Muscle layer of colon (tissue), 2 donors: ENCODE data around the gene KIF22.
A peak's percentile ranks its signal among the peaks of the same experiment; 100 is the strongest.
"Not testable (repeated sequence)": the region's sequence is repeated elsewhere in the genome, so short reads cannot be mapped to it uniquely, and the experiment has no call there.

Source experiments
- H3K27ac ChIP-seq: one replicate; pipeline ENCODE4 v1.7.0; 2013; ENCODE audit warnings: low read depth, mild to moderate bottlenecking, low read length, moderate library complexity
- H3K27me3 ChIP-seq, 2 donors: one replicate each; pipeline ENCODE4 v1.7.0; 2013; ENCODE audit warnings: low read length in 2 of 2, mild to moderate bottlenecking in 2 of 2; ENCODE audit not compliant: insufficient read depth in 2 of 2, control insufficient read depth in 1 of 2
- H3K36me3 ChIP-seq: one replicate; pipeline ENCODE4 v1.7.0; 2013; ENCODE audit warnings: mild to moderate bottlenecking, low read length; ENCODE audit not compliant: insufficient read depth
- H3K4me1 ChIP-seq: one replicate; pipeline ENCODE4 v1.7.0; 2013; ENCODE audit warnings: mild to moderate bottlenecking, low read length; ENCODE audit not compliant: insufficient read depth
- H3K4me3 ChIP-seq, 2 donors: one replicate each; pipeline ENCODE4 v1.7.0; 2013; ENCODE audit warnings: low read length in 2 of 2, low read depth in 1 of 2, mild to moderate bottlenecking in 1 of 2, moderate library complexity in 1 of 2
- H3K9ac ChIP-seq: one replicate; pipeline ENCODE4 v1.7.0; 2013; ENCODE audit warnings: low read length
- H3K9me3 ChIP-seq: one replicate; pipeline ENCODE4 v1.7.0; 2013; ENCODE audit warnings: mild to moderate bottlenecking, low read length
- donor health status: abdominal sarcoma.
- donor health status: Adenocarcinoma of cecum.

KIF22 gene

GRCh38 chr16:29790183-29790948, at the start of gene KIF22:
Gene KIF22, plus strand, starts transcription at chr16:29790751. Its CDS starts 9 bp downstream, at chr16:29790760.
- H3K9me3 ChIP-seq = no peaks in the 10 kb centered on the region
- peak within 1 kb of the TSS; percentile 96 for H3K27ac ChIP-seq
- peaks cover 13% of the 10 kb centered on the region for H3K4me1 ChIP-seq
- H3K36me3 ChIP-seq = no peaks in the 10 kb centered on the region
- peak within 1 kb of the TSS; percentile 88 for H3K9ac ChIP-seq
- no peaks in the 10 kb centered on the region for H3K27me3 ChIP-seq
- peak within 1 kb of the TSS; percentile 93 to 94 for H3K4me3 ChIP-seq

- Histone ChIP-seq H3K27ac (no peak overlapping the region), H3K9me3 (no peaks in the 10 kb centered on the region), H3K4me3 (no peak overlapping the region), H3K27me3 (no peaks in the 10 kb centered on the region), H3K36me3 (no peaks in the 10 kb centered on the region), H3K9ac (no peak overlapping the region), H3K4me1 (no peaks in the 10 kb centered on the region)
These were observed 47.8 kb upstream of the KIF22 start for GRCh38 chr16:29742683-29743275.

GRCh38 chr16:29743475-29743826, 47.1 kb upstream of the KIF22 start:
- Histone ChIP-seq H3K4me1 (no peaks in the 10 kb centered on the region), H3K27me3 (no peaks in the 10 kb centered on the region), H3K9me3 (no peaks in the 10 kb centered on the region), H3K36me3 (no peaks in the 10 kb centered on the region), H3K9ac (no peak overlapping the region), H3K27ac (no peak overlapping the region), H3K4me3 (no peak overlapping the region)

- no peak overlapping the region for H3K9ac ChIP-seq
- H3K4me1 ChIP-seq = no peaks in the 10 kb centered on the region
- no peaks in the 10 kb centered on the region for H3K36me3 ChIP-seq
- no peaks in the 10 kb centered on the region for H3K9me3 ChIP-seq
- no peaks in the 10 kb centered on the region for H3K27me3 ChIP-seq
- H3K4me3 ChIP-seq = no peak overlapping the region
- no peak overlapping the region for H3K27ac ChIP-seq
These were observed 46.6 kb upstream of the KIF22 start for GRCh38 chr16:29743827-29744531.

DNA sequence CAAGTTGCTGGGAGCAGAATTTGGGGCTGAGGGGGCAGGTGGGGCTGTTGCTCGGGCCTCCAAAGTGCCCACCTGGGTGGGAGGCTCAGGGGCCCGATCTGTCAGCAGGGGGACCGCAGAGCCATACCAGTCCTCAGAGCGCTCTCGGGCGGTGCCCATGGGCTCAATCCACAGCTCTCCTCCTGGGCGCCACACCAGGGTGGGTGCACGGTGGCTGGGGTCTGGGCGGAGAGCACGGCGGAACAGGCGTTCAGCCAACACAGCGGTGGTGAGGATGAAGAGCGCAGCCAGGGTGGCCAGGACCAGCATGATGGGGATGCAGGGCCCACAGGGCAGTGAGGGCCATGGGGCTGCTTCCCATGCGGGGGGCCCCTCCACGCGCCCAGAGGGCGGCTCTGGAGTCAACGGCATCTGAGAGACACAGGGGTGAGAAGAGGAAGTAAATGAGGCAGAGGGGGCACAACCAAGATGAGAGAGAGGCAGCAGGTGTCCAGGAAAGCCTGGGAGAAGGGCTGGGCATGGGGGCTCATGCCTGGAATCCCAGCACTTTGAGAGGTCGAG, 45.9 kb upstream of the KIF22 start:
- H3K4me1 ChIP-seq = no peaks in the 10 kb centered on the region
- H3K27ac ChIP-seq = no peak overlapping the region
- no peak overlapping the region for H3K4me3 ChIP-seq
- H3K9ac ChIP-seq = no peak overlapping the region
- H3K9me3 ChIP-seq = no peaks in the 10 kb centered on the region
- H3K36me3 ChIP-seq = no peaks in the 10 kb centered on the region
- H3K27me3 ChIP-seq = no peaks in the 10 kb centered on the region

- no peak overlapping the region for H3K27ac ChIP-seq
- H3K4me3 ChIP-seq = no peak overlapping the region
- H3K27me3 ChIP-seq = no peaks in the 10 kb centered on the region
- no peak overlapping the region for H3K9ac ChIP-seq
- H3K9me3 ChIP-seq = no peaks in the 10 kb centered on the region
- H3K36me3 ChIP-seq = no peaks in the 10 kb centered on the region
- no peaks in the 10 kb centered on the region for H3K4me1 ChIP-seq
These were observed 45.3 kb upstream of the KIF22 start for GRCh38 chr16:29745121-29745852.

DNA sequence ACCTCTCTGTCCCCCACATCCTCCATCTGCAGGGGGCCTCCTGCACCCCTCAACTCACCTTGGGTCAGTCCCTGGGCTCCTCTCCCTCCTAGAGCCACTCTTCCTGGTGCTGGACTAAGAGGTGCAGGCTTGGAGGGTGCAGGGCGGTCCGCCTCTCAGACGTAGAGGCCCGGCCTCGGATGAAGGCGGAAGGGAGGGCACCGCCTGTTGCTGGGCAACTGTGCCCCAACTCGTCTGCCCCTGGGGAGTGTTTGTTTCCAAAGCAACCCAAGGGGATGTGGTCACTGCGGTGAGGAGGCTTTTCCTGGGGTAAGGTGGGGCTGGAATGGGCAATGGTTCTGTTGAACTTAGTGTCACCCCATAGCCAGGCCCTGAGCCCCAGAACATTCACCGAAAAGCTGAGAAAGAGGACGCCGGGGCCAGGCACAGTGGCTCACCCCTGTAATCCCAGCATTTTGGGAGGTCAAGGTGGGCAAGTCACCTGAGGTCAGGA, 44.7 kb upstream of the KIF22 start, which contains the start of gene C16orf54:
Gene C16orf54, minus strand, starts transcription at position 138 of the 493 bp plus-strand sequence. CDS start 1,039 bp downstream, outside the sequence.
- no peak within 1 kb of the TSS for H3K27ac ChIP-seq
- H3K4me3 ChIP-seq = no peak within 1 kb of the TSS
- no peak within 1 kb of the TSS for H3K9ac ChIP-seq
- H3K4me1 ChIP-seq = no peaks in the 10 kb centered on the region
- no peaks in the 10 kb centered on the region for H3K27me3 ChIP-seq
- no peaks in the 10 kb centered on the region for H3K36me3 ChIP-seq
- no peaks in the 10 kb centered on the region for H3K9me3 ChIP-seq

DNA sequence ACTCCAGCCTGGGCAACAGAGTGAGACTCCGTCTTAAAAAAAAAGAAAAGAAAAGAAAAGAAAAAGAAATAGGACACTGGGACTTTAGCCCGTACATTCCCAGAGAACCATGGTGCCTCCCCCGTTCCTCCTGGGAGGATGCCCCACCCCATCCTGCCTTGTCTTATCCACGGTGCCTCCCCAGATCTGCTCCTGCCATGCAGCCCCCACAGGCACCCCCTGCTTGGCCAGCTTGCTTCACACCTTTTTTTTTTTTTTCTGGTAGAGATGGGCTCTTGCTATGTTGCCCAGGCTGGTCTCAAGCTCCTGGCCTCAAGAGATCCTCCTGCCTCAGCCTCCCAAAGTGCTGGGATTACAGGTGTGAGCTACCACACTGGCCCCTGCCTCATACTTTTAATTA, 44.0 kb upstream of the KIF22 start:
- H3K36me3 ChIP-seq, H3K9me3 ChIP-seq, H3K27me3 ChIP-seq, H3K4me3 ChIP-seq, H3K27ac ChIP-seq, H3K4me1 ChIP-seq, H3K9ac ChIP-seq: not testable (repeated sequence)

DNA sequence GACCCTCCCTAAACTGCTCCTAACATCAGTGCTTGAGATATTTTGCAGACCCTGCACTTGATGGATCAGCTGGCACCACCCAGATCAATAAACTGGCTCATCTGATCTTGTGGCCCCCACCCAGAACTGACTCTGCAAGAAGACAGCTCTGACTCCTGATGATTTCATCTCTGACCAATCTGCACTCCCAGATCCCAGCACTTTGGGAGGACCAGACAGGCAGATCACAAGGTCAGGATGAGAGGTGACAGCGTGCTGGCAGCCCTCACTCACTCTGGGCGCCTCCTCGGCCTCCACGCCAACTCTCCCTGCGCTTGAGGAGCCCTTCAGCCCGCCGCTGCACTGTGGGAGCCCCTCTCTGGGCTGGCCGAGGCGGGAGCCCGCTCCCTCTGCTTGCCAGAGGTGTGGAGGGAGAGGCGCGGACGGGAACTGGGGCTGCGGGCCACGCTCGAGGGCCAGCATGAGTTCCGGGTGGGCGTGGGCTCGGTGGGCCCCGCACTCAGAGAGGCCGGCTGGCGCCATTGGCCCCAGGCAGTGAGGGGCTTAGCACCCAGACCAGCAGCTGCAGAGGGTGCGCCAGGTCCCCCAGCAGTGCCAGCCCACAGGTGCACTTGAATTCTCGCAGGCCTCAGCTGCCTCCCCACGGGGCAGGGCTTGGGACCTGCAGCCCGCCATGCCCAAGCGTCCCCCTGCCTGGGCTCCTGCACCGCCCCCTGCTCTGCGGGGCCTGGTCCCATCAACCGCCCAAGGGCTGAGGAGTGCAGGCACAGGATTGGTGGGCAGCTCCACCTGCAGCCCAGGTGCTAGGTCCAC, 42.4 kb upstream of the KIF22 start:
- H3K9ac ChIP-seq = no peak overlapping the region
- H3K27me3 ChIP-seq = no peaks in the 10 kb centered on the region
- no peaks in the 10 kb centered on the region for H3K4me1 ChIP-seq
- H3K27ac ChIP-seq = no peak overlapping the region
- no peaks in the 10 kb centered on the region for H3K36me3 ChIP-seq
- no peaks in the 10 kb centered on the region for H3K9me3 ChIP-seq
- H3K4me3 ChIP-seq = no peak overlapping the region

DNA sequence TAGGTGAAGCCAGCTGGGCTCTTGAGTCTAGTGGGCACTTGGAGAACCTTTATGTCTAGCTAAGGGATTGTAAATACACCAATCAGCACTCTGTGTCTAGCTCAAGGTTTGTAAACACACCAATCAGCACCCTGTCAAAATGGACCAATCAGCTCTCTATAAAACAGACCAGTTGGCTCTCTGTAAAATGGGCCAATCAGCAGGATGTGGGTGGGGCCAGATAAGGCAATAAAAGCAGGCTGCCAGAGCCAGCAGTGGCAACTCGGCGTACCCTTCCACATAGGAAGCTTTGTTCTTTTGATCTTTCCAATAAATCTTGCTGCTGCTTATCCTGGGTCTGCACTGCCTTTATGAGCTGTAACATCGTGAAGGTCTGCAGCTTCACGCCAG, 41.8 kb upstream of the KIF22 start:
- H3K27ac ChIP-seq, H3K9ac ChIP-seq: not testable (repeated sequence)

More for the DNA sequence above, 41.8 kb upstream of the KIF22 start:
- not testable (repeated sequence) for H3K4me1 ChIP-seq, H3K9me3 ChIP-seq, H3K4me3 ChIP-seq, H3K27me3 ChIP-seq, H3K36me3 ChIP-seq
